Fibroblast of mammary gland (primary cell): Measurements from ENCODE around the gene SEMA3C.
"Not testable (repeated sequence)": the region's sequence is repeated elsewhere in the genome, so short reads cannot be mapped to it uniquely, and the experiment has no call there.

ENCODE experiments used
- DNase-seq: peaks from one replicate; pipeline ENCODE4 v3.0.0-alpha.2; 2010; ENCODE audit warnings: low read depth
- H3K4me3 ChIP-seq: 2 replicates; pipeline ENCODE4 v1.5.1; 2011; ENCODE audit warnings: low read depth, mild to moderate bottlenecking, low read length, moderate library complexity; ENCODE audit not compliant: control insufficient read depth
- CTCF ChIP-seq: conservative IDR thresholded peaks from 2 replicates; pipeline ENCODE4 v1.5.1; 2011; ENCODE audit warnings: low read depth, low read length, inconsistent platforms; ENCODE audit not compliant: control insufficient read depth, insufficient read depth

The SEMA3C gene

GRCh38 chr7:80932536-80932935, 13.7 kb upstream of the SEMA3C start:
- H3K4me3 ChIP-seq: no peak overlapping the region
- TF ChIP-seq CTCF: no peak
- no peak for DNase-seq

- peak; percentile 45 for DNase-seq
- no peak overlapping the region for H3K4me3 ChIP-seq
- no peak for TF ChIP-seq CTCF
Measured at GRCh38 chr7:80929619-80930018, 10.8 kb upstream of the SEMA3C start.

GRCh38 chr7:80926955-80927354, 8.1 kb upstream of the SEMA3C start:
- H3K4me3 ChIP-seq, DNase-seq: not testable (repeated sequence)

- H3K4me3 ChIP-seq: no peak overlapping the region
- no peak for DNase-seq
- TF ChIP-seq CTCF: no peak
Measured at GRCh38 chr7:80924090-80924489, 5.2 kb upstream of the SEMA3C start.

- no peak for TF ChIP-seq CTCF
- no peak for DNase-seq
- H3K4me3 ChIP-seq: no peak overlapping the region
Measured at GRCh38 chr7:80923211-80923612, 4.4 kb upstream of the SEMA3C start.

GRCh38 chr7:80922253-80923049, 3.6 kb upstream of the SEMA3C start:
- TF ChIP-seq CTCF: no peak
- no peak overlapping the region for H3K4me3 ChIP-seq
- DNase-seq: no peak

GRCh38 chr7:80921130-80921529, 2.3 kb upstream of the SEMA3C start:
- no peak for TF ChIP-seq CTCF
- peak; percentile 39 for DNase-seq

More at GRCh38 chr7:80921130-80921529, 2.3 kb upstream of the SEMA3C start:
- H3K4me3 ChIP-seq: no peak overlapping the region
